ENCODE data around the gene DOC2A.

GRCh38 chr16:29975811-29976511 lies 34.9 kb downstream of the DOC2A start:
- no peak for TF ChIP-seq PTRF (tag; IDR thresholded peaks at IDR 0.05)
- no peak for TF ChIP-seq FOS (IDR thresholded peaks at IDR 0.05; ENCODE audit: extremely low read depth, insufficient read length)
- no peak for TF ChIP-seq NR1H2 (CRISPR knock-in tag; IDR thresholded peaks at IDR 0.05)
- TF ChIP-seq FOXK1 (CRISPR knock-in tag; IDR thresholded peaks at IDR 0.05; ENCODE audit: borderline replicate concordance) = no peak
- TF ChIP-seq ATF1 (CRISPR knock-in tag; IDR thresholded peaks at IDR 0.05) = no peak
- no peak for TF ChIP-seq ATF1 (tag; IDR thresholded peaks at IDR 0.05)
- TF ChIP-seq DACH1 (IDR thresholded peaks at IDR 0.05; ENCODE audit: partially characterized antibody) = no peak
